CD14-positive monocyte (primary cell): ENCODE data around the gene VILL. TPM values are rescaled to one million over a fixed set of nuclear protein-coding genes. Genes with fewer than 3 reads are reported as not detected.

ENCODE experiments used
- DNase-seq, 3 donors: peaks; one replicate each; pipeline ENCODE4 v3.0.0-alpha.2; 2011 to 2022
- H2AFZ ChIP-seq: 2 replicates; pipeline ENCODE4 v1.6.0; 2012; ENCODE audit warnings: mild to moderate bottlenecking, low read depth, low read length, inconsistent platforms; ENCODE audit not compliant: insufficient read depth, poor library complexity, severe bottlenecking
- H3K27ac ChIP-seq, 2 donors: 1 replicate in 1 of 2; 2 replicates in 1 of 2; pipeline ENCODE4 v1.5.1; 2012 to 2013; ENCODE audit warnings: low read length in 2 of 2, control low read depth in 1 of 2, inconsistent platforms in 1 of 2, low read depth in 1 of 2, mild to moderate bottlenecking in 1 of 2
- H3K27me3 ChIP-seq, 2 donors: one replicate each; pipeline versions ENCODE4 v1.6.0 to v1.6.1; 2011 to 2013; ENCODE audit warnings: low read length in 2 of 2; ENCODE audit not compliant: control insufficient read depth in 2 of 2, insufficient read depth in 2 of 2
- H3K36me3 ChIP-seq, 2 donors: replicated peaks in 1 of 2; 1 replicate in 1 of 2; 2 replicates in 1 of 2; pipeline versions ENCODE4 v1.5.1 to v1.6.1; 2012 to 2013; ENCODE audit warnings: low read length in 2 of 2, control low read depth in 1 of 2, inconsistent platforms in 1 of 2, mild to moderate bottlenecking in 1 of 2; ENCODE audit not compliant: insufficient read depth in 2 of 2, control insufficient read depth in 1 of 2
- H3K4me1 ChIP-seq, 2 donors: 1 replicate in 1 of 2; 2 replicates in 1 of 2; pipeline versions ENCODE4 v1.5.1 to v1.6.1; 2012 to 2013; ENCODE audit warnings: low read length in 2 of 2, control low read depth in 1 of 2, inconsistent platforms in 1 of 2, mild to moderate bottlenecking in 1 of 2, moderate library complexity in 1 of 2; ENCODE audit not compliant: insufficient read depth in 2 of 2, control insufficient read depth in 1 of 2
- H3K4me2 ChIP-seq: replicated peaks from 2 replicates; pipeline ENCODE3; 2012; ENCODE audit warnings: low read length, moderate library complexity, mild to moderate bottlenecking; ENCODE audit not compliant: poor library complexity, severe bottlenecking; ENCODE audit errors: extremely low read depth
- H3K4me3 ChIP-seq, 3 experiments: fragments of 200-600 bp in 1 of 3; sonication (generic) in 1 of 3; replicated peaks in 1 of 3; 1 replicate in 2 of 3; 2 replicates in 1 of 3; pipeline ENCODE4 v1.5.1; 2011 to 2013; ENCODE audit warnings: low read length in 3 of 3, mild to moderate bottlenecking in 3 of 3, control low read depth in 2 of 3, low read depth in 2 of 3, inconsistent platforms in 1 of 3, moderate library complexity in 1 of 3
- H3K79me2 ChIP-seq: 2 replicates; pipeline ENCODE4 v1.6.0; 2012; ENCODE audit warnings: mild to moderate bottlenecking, control low read depth, inconsistent platforms, low read length, moderate library complexity; ENCODE audit not compliant: insufficient read depth
- H3K9ac ChIP-seq: 2 replicates; pipeline ENCODE4 v1.6.0; 2017; ENCODE audit warnings: low read length, mild to moderate bottlenecking; ENCODE audit not compliant: insufficient read depth, poor library complexity, severe bottlenecking
- H3K9me3 ChIP-seq, 2 donors: replicated peaks in 1 of 2; 1 replicate in 1 of 2; 2 replicates in 1 of 2; pipeline versions ENCODE4 v1.5.1 to v1.6.1; 2012 to 2013; ENCODE audit warnings: low read length in 2 of 2, control low read depth in 1 of 2; ENCODE audit not compliant: control insufficient read depth in 1 of 2, insufficient read depth in 1 of 2
- H4K20me1 ChIP-seq: 2 replicates; pipeline ENCODE4 v1.6.0; 2012; ENCODE audit warnings: mild to moderate bottlenecking, low read length, control low read depth, moderate library complexity; ENCODE audit not compliant: insufficient read depth
- H3K27ac Mint-ChIP-seq, 7 donors: one replicate each; pipeline ENCODE4 v1.8.0; 2020; ENCODE audit warnings: mild to moderate bottlenecking in 7 of 7, mixed read lengths in 7 of 7, moderate library complexity in 6 of 7, inconsistent platforms in 2 of 7
- H3K27me3 Mint-ChIP-seq, 3 donors: one replicate each; pipeline ENCODE4 v1.8.0; 2021 to 2022; ENCODE audit warnings: low read depth in 3 of 3, mild to moderate bottlenecking in 3 of 3, mixed read lengths in 3 of 3, moderate library complexity in 3 of 3, inconsistent platforms in 1 of 3
- H3K36me3 Mint-ChIP-seq, 2 donors: one replicate each; pipeline ENCODE4 v1.8.0; 2020; ENCODE audit warnings: mixed read lengths in 2 of 2, inconsistent platforms in 1 of 2, mild to moderate bottlenecking in 1 of 2
- H3K4me1 Mint-ChIP-seq: one replicate; pipeline ENCODE4 v1.8.0; 2020; ENCODE audit warnings: mild to moderate bottlenecking, mixed read lengths
- H3K4me3 Mint-ChIP-seq, 2 donors: one replicate each; pipeline ENCODE4 v1.8.0; 2020; ENCODE audit warnings: mild to moderate bottlenecking in 2 of 2, mixed read lengths in 2 of 2, moderate library complexity in 1 of 2
- H3K9me3 Mint-ChIP-seq, 7 donors: one replicate each; pipeline ENCODE4 v1.8.0; 2020 to 2022; ENCODE audit warnings: mixed read lengths in 7 of 7, mild to moderate bottlenecking in 6 of 7, moderate library complexity in 6 of 7, inconsistent platforms in 2 of 7
- CTCF ChIP-seq: fragments of 200-600 bp; IDR thresholded peaks from one replicate; pipeline ENCODE4 v1.8.0; 2022; ENCODE audit warnings: antibody characterized with exemption, mild to moderate bottlenecking
- WGBS: methylation state at CpG from one replicate; pipeline ENCODE4 v1.1.5; 2013; ENCODE audit warnings: missing lambda C conversion rate; ENCODE audit not compliant: insufficient coverage; 5-methylcytosine and 5-hydroxymethylcytosine counted together
- intact Hi-C, 2 donors: fragments of 100-400 bp; cut with micrococcal nuclease; formaldehyde crosslinking; loops; one replicate each; pipeline versions ENCODE4 v1.15.0 to v1.15.1; 2023
- polyA plus RNA-seq, 3 donors: library from polyadenylated mRNA; depleted of rRNA in 1 of 3; unstranded in 2 of 3; stranded (reverse) in 1 of 3; fragments of 300-500 nt in 2 of 3; fragments of >200 nt in 1 of 3; fragmentation: Illumina TruSeq in 2 of 3; gene quantifications; 1 replicate in 2 of 3; 2 replicates in 1 of 3; pipeline ENCODE4 v1.2.3, GENCODE V29; 2012 to 2021

Gene VILL
- polyA plus RNA-seq, 3 donors = 4.4 to 29.1 (median 7.4) TPM

DNA sequence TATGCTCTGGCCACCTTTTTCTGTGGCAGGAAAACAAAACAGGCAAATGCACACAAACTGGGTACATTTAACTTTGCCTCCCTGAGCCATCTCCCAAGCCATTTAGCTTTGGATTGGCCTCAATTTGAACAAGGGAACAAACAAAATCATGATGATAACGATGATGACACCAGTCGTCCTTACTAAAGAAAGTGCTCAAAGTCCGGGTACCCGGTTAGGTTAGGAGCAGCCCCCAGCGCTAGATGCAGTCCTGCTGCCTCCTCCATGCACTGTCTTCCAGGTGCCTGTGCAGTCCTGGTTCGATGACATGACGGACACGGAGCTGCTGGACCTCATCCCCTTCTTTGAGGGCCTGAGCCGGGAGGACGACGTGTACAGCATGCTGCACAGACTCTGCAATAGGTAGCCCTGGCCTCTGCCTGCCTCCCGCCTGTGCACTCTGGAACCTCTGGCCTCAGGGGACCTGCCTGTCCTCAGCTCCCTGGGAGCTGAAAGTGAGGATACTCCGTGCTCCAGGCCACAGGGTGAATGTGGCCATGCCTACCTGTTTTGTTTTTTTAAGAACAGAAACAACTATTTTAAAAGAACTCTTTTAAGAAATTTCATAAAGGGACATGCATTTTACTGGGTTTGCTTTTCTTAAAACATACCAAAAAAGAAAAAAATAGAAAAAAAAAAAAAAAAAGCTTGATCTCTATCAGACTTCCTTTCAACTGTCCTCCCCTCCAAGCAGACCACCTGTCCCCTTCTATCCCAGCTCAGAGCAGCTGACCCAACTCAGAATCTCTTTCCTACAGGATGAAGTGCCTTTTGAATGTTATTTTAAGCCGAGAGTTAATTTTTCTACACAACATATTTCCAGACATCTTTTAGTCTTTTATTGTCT is 9.9 kb upstream of the VILL start:
- H3K9me3 Mint-ChIP-seq = no peaks in the 10 kb centered on the region
- no peak for DNase-seq
- peak overlapping the region; percentile 94 to 100 (median 97) for H3K27ac Mint-ChIP-seq
- TF ChIP-seq CTCF = no peak
- Histone ChIP-seq H3K4me2 (peak overlapping the region; percentile 42), H3K27ac (peak overlapping the region; percentile 91 to 92), H3K4me1 (peaks cover 64 to 73% of the 10 kb centered on the region in 2 donors), H3K9me3 (no peaks in the 10 kb centered on the region), H3K27me3 (no peaks in the 10 kb centered on the region), H4K20me1 (no peaks in the 10 kb centered on the region), H3K36me3 (no peaks in the 10 kb centered on the region), H2AFZ (no peak overlapping the region), H3K4me3 (peak overlapping the region in 1 of 3 experiments; percentile 28), H3K9ac (peak overlapping the region; percentile 30), H3K79me2 (no peaks in the 10 kb centered on the region)
- H3K27me3 Mint-ChIP-seq = peaks cover 0 to 2% (median 2%) of the 10 kb centered on the region in 3 donors
- 88% methylated on average over 12 of the region's 14 CpGs for WGBS
- H3K36me3 Mint-ChIP-seq = peaks cover 0 to 1% of the 10 kb centered on the region in 2 donors
- peaks cover 66% of the 10 kb centered on the region for H3K4me1 Mint-ChIP-seq
- H3K4me3 Mint-ChIP-seq = peak overlapping the region; percentile 43 to 45
- intact Hi-C loops = no loop called here

DNA sequence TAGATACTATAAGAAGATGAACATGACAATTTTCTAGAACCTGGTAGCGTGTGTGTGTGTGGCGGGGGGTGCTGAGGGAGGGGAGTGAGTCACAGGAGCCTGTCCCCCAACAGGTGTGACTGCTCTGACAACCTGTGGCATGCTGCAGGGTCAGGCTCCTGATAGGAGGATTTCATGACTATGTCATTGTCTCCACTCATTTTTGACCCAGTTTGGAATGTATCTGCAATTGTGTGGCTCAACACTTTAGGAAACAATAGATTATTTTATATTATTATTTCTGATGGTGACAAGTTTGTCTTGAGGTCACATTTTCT is 9.3 kb upstream of the VILL start:
- H3K4me3 ChIP-seq = no peak overlapping the region
- Mint-ChIP-seq H3K27me3 (peaks cover 0 to 2% (median 2%) of the 10 kb centered on the region in 3 donors), H3K9me3 (no peaks in the 10 kb centered on the region), H3K27ac (peak overlapping the region; percentile 87 to 100 (median 97)), H3K36me3 (peaks cover 0 to 1% of the 10 kb centered on the region in 2 donors), H3K4me3 (no peak overlapping the region), H3K4me1 (peaks cover 70% of the 10 kb centered on the region)
- no peaks in the 10 kb centered on the region for H3K9me3 ChIP-seq
- peaks cover 64 to 74% of the 10 kb centered on the region in 2 donors for H3K4me1 ChIP-seq
- no peak for TF ChIP-seq CTCF
- H3K36me3 ChIP-seq = no peaks in the 10 kb centered on the region
- intact Hi-C loops = no loop called here
- no peak overlapping the region for H2AFZ ChIP-seq
- H3K9ac ChIP-seq = no peak overlapping the region
- no peaks in the 10 kb centered on the region for H3K27me3 ChIP-seq
- DNase-seq = no peak
- H3K79me2 ChIP-seq = no peaks in the 10 kb centered on the region
- H4K20me1 ChIP-seq = no peaks in the 10 kb centered on the region
- peak overlapping the region; percentile 91 to 92 for H3K27ac ChIP-seq
- no CpG with 5 or more reads among the region's 2 CpGs for WGBS
- H3K4me2 ChIP-seq = no peak overlapping the region
